GM18868 (cell line): ENCODE data around the gene LY6G6C.
"Not testable (repeated sequence)": the region's sequence is repeated elsewhere in the genome, so short reads cannot be mapped to it uniquely, and the experiment has no call there.

Experiments
- ATAC-seq: cut with Tn5 transposase; IDR thresholded peaks from one replicate; pipeline ENCODE4 v1.9.1; 2021; ENCODE audit warnings: mild to moderate bottlenecking, moderate library complexity; ENCODE audit not compliant: unreplicated experiment

LY6G6C gene

DNA sequence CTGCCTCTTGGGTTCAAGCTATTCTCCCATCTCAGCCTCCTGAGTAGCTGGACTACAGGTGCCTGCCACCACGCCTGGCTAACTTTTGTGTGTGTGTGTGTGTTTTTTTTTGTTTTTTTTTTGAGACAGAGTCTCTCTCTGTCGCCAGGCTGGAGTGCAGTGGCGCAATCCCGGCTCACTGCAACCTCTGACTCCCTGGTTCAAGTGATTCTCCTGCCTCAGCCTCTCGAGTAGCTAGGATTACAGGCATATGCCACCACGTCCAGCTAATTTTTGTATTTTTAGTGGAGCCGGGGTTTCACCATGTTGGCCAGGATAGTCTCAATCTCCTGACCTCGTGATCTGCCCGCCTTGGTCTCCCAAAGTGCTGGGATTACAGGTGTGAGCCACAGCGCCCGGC lies 12.4 kb downstream of the LY6G6C start:
- not testable (repeated sequence) for ATAC-seq

DNA sequence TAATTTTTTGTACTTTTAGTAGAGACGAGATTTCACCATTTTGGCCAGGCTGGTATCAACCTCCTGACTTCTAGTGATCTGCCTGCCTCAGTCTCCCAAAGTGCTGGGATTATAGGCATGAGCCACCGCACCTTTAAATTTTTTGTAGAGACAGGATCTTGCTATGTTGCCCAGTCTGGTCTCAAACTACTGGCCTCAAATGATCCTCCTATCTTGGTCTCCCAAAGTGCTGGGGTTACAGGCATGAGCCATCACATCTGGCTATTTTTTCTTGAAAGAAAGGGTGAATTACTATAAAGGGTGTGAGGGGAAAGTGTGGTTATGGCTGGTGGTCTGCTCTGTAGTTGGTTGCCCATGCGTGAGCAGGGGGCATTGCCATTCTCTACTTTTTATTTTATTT lies 13.3 kb downstream of the LY6G6C start:
- ATAC-seq, result no peak

GRCh38 chr6:31707701-31708100 lies 13.8 kb downstream of the LY6G6C start:
- ATAC-seq, result no peak

- no peak for ATAC-seq
Observed at GRCh38 chr6:31706599-31706998, 14.9 kb downstream of the LY6G6C start, which contains the start of gene LY6G6F. Gene LY6G6F, plus strand, starts transcription at chr6:31706866. Its CDS starts 41 bp downstream, at chr6:31706907.

DNA sequence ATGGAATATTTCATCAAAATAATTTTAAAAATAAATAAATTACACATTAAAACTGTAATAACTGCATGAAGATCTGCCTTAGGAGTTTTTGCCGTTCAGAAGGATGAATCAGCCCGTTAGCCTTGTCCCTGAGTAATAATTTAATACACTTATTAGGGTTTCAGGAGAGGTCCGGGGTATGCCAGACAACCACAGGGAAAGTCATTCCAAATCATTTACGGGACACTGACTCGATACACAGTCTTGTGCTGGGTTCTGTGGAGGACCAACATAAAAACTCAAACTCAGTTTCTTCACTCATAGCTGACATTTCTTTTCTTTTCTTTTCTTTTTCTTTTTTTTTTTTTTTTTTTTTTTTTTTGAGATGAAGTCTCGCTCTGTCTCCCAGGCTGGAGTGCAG lies 15.6 kb downstream of the LY6G6C start:
- ATAC-seq, result no peak

DNA sequence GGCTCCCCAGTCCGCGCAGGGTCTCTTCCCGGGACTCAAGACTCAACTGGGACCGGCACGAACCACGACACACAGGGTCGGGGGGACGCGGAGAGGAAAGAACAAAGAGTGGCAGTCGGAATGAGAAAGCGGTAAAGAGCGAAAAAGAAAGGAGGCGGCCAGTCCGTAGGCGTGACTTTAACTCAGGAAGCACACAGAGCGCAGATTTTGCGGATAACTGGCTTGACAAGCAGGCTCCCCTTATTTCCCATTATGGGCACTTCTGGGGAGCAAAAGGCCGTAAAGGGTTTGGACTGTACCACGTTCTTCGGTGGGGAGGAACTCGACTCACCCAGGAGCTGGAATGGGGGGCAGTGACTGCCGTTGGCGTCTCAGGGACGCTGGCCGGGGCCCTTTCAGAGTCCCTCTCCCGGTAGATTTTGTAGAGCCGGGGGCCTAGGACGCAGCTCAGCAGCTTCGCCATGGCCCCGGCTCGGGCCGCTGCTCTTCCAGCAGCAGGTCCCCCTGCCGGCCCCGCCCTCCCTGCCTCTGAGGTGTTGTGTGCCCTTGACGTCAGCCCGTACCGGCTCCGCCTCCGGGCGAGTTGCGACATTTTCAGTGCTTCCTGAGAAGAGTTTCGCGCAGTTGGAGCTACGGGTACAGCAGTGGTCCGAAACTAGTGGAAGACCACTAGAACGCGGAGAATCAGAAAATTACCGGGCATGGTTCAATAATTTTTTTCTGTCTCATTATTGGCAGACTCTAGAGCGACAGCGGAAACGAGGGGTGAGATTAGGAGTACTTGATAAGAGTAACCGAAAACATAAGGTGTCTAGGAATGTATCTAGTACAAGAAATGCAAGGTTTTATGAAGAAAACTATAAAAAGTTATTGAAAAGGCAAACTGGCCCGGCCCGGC lies 18.5 kb downstream of the LY6G6C start, which contains the start of gene ABHD16A:
ABHD16A (minus strand) TSS at position 506 of the 898 bp plus-strand sequence; CDS start at position 463, 43 bp downstream.
- ATAC-seq, result peak; percentile 94

GRCh38 chr6:31702405-31702818 lies 19.1 kb downstream of the LY6G6C start:
- no peak for ATAC-seq

DNA sequence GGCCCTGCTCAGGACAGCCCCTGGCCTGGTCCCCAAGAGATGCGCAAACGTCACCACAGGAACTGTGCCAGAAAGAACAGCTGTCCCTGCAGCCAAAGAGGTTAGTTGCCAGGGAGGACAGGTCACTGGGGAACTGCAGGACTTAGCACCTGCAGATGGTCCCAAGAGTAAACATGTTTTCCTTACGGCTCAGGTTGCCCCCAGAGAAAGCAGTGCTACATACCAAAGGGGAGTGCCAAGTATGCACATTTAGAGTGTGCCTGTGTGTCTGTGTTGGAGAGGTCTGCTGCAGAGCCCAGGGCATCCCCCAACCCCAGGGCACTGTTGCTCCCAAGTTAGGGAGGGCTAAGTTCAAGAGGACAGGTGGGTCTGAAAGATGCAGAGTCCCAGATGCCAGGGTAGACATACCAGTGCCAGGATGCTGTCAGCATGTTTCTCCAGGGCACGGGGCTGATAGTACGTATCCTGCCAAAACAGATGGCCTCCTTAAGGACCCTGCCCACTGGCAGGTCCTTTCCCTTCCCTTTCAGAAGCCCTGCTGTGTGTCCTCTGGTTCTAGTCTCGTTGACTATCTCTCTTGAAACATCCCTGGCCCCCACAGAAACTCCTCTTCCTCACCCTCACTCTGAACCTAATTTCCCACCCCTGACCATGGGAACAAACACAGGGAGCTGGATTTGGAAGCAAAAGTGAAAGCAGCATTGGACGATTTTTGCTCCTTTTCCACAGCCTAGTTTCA lies 19.7 kb downstream of the LY6G6C start:
- ATAC-seq, result no peak

DNA sequence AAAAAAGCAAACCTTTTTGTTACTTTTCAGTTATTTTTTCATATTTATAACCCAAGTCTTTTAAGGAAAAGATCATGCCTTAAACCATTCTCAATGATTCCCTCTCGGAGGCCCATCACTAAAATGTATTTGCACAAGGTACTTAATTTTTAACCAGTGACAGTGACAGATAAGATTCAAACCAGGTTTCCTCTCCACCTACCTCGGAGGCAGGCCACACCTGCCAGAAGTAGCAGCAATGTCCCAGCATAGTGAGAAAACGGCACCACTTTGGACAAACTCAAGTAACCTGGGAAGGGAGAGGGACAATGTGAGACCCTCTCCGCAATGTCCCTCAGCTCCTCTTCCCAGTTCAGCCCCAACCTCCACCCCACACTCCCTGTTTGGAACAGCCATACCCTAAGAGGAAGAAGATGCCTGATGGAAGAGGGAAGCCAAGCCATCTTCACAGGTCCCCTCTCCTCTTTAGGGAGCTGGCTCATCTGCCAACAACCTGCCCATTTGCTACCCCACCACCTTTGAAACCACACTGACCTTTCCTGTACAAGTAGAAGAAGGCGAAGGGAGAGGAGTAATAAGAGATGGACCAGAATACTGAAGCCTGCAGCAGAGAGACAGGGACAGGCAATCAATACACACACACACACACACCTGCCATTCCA lies 20.7 kb downstream of the LY6G6C start:
- ATAC-seq, result no peak

DNA sequence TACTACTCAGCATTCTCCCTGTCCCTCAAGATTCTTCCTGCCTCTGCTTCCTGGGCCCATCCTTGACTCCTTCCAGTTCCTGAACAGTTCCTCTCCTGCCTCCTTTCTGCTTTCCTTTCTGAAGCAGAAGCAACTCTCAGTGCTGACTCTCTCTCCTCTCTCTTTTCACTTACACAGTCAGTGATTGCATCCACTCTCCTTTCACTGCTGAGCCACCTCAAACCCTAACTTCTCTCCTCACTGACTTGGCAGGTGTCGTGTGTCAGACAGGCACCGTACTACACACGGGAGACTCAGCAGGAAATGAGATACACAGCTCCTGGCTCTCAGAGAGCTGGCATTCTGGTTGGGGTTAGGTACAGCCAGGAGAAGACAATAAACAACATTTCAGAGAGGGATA lies 24.0 kb downstream of the LY6G6C start:
- no peak for ATAC-seq

DNA sequence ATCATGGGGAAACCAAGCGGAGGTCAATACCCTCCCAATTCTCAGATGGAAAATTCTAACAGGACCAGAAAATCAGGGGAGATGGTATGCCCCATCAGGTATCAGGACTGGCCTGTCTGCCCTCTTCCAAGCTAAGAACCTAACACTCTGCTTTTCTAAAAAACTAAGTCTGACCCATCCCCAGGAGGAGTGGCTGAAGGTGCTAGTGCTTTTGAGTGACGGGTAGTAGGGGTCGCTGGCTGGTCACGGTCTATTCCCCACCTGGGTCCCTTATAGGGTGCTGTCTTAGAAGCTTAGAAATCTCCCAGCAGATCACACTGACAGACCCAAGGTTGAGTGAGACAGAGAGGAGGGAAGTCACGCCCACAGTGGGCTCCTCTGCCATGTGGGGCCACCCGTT lies 28.0 kb downstream of the LY6G6C start:
- no peak for ATAC-seq

DNA sequence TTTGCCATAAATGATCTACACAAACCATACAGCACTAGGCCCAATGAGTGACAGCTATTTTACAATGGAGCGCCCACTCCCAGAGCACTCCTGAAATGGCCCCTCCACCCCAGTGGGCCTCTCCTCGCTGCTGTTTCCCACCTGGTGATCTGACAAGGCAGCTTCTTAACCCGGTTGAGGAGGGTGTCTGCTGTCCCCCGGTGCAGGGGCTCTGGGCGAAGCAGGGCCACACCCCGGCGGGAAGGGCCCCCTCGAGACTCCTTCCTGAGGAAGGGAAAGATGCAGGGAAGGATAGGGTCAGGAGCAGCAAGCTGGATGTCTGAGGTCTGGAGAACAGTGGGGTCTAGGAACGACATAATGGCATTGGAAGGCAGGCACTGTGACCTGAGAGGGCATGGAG lies 28.7 kb downstream of the LY6G6C start:
- no peak for ATAC-seq

GRCh38 chr6:31692353-31692752 lies 29.2 kb downstream of the LY6G6C start:
- no peak for ATAC-seq

- no peak for ATAC-seq
Observed at GRCh38 chr6:31691564-31692108, 29.9 kb downstream of the LY6G6C start.

- no peak for ATAC-seq
Observed at GRCh38 chr6:31691078-31691463, 30.5 kb downstream of the LY6G6C start.

GRCh38 chr6:31690231-31691077 lies 31.1 kb downstream of the LY6G6C start:
- ATAC-seq, result no peak

DNA sequence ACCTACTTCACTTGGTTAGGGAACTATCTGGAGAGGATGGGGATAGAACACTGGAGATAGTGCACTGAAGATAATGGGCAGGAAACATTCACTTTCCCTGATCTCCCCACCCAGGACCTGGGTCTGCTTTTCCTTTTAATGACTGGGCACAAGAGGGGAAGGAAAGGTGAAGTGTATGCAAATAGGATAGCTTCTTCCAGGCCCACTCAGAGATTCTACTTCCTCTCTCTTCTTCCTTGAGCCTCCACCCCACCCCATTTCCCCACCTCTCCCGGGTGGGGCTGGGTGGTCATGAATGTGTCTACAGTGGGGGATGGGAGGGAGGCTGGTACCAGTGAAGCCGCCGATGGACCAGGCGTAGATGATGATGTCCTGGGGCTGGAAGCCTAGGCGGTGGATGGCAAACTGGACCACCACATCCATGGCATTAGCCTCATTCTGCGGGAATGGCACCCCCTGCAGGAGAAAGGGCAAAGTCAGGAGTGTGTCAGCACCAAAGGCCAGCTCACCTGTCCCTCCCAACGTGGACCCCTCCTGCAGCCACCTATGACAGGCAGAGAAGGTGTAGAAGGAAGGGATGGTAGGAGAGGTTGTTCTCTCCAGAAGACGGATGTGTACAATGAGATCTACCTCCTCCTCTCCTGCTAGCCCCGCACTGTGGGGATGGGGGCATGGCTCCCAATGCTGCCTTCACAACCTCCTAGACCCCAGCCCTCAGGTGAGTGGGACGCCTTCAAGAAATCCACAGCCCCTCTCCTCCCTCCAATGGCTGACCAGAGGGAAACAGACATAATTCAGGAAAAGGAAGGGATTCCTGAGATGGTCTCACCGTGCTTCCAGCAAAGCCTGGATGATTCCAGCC lies 32.1 kb downstream of the LY6G6C start:
- ATAC-seq, result no peak

DNA sequence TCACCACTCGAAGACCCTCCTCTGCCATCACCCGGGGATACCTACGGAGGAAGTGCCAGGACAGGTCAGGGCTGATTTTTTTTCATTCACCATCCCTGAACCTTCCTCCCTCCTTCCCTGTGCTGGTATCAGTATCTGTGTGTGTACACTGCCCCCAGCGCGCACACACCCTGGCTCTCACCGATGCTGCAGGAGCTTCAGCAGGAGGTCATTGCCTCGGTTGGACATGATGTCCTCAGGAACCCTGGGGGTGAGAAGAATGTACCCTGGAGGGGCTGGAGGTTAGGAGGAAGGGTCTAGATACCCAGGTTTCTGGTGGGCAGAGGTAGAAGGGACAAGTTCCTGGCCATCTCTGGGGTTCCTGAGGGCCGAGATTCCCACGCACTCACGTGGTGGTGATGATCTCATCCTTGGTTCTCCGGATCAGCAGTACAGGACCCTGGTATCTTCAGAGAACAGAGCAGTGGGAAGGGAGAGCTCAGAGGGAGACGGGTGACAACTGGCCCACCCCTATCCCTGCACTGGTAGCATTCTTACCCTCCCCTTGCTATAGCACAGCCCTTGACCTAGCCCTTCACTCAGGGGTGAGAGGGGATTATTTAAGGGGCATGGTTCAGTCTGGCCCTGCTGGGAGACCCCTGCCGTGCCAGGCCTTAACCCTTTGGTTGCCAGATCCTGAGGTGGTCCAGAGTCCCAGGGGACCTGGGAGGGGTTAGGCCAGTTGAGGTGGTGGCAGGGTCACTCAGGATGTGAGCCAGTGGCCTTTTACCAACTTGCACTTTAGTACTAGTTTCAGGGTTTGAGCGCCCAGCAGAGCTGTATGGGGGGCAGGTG lies 33.5 kb downstream of the LY6G6C start:
- ATAC-seq, result no peak
